HEK293 (cell line): ENCODE measurements around the gene KRTAP10-5.

Experiments
- CTCF ChIA-PET: fragments of 350-600 bp; formaldehyde crosslinking; extraction: SDS; loops from one replicate; lab custom pipeline; 2021; ENCODE audit warnings: antibody characterized with exemption; lab: Yijun Ruan, JAX
- POLR2A ChIA-PET: fragments of 300-600 bp; formaldehyde crosslinking; extraction: SDS; loops from one replicate; lab custom pipeline; 2020; ENCODE audit warnings: antibody characterized with exemption, inconsistent platforms; lab: Yijun Ruan, JAX
- H3K27ac ChIP-seq: fragments of 200-500 bp; sonication (Bioruptor generic); 2 replicates; pipeline ENCODE4 v1.5.1; 2014; ENCODE audit warnings: low read depth, low read length, control low read depth, inconsistent platforms; ENCODE audit errors: extremely low read depth
- H3K36me3 ChIP-seq, 2 experiments: fragments of 200-500 bp in 1 of 2; sonication (Bioruptor generic) in 1 of 2; 1 replicate in 1 of 2; 2 replicates in 1 of 2; pipeline ENCODE4 v1.5.1; 2014 to 2017; ENCODE audit warnings: inconsistent platforms in 2 of 2, low read length in 2 of 2; ENCODE audit not compliant: control insufficient read depth in 2 of 2, insufficient read depth in 1 of 2
- H3K4me1 ChIP-seq: fragments of 200-500 bp; sonication (Bioruptor generic); 2 replicates; pipeline ENCODE4 v1.5.1; 2014; ENCODE audit warnings: mild to moderate bottlenecking, low read length, inconsistent platforms; ENCODE audit not compliant: control insufficient read depth, insufficient read depth
- H3K4me3 ChIP-seq: 2 replicates; pipeline ENCODE4 v1.5.1; 2011; ENCODE audit warnings: low read depth, mild to moderate bottlenecking, control low read depth, low read length, moderate library complexity
- H3K9me3 ChIP-seq: fragments of 200-500 bp; sonication (Bioruptor generic); 2 replicates; pipeline ENCODE4 v1.5.1; 2014; ENCODE audit warnings: low read depth, low read length, inconsistent platforms; ENCODE audit not compliant: control insufficient read depth, insufficient read depth
- EGR2 ChIP-seq: fragments of 450-650 bp; formaldehyde crosslinking; IDR thresholded peaks from 2 replicates; pipeline ENCODE4 v1.5.1; 2016; ENCODE audit warnings: low read depth, missing biosample characterization, missing genetic modification characterization
- GLIS2 ChIP-seq: fragments of 450-650 bp; formaldehyde crosslinking; IDR thresholded peaks from 2 replicates; pipeline ENCODE4 v1.5.1; 2016; ENCODE audit warnings: missing biosample characterization, missing genetic modification characterization
- KLF10 ChIP-seq: fragments of 450-650 bp; IDR thresholded peaks from 2 replicates; pipeline ENCODE4 v1.5.1; 2018; ENCODE audit warnings: missing biosample characterization, mild to moderate bottlenecking, missing genetic modification characterization
- KLF9 ChIP-seq: fragments of 450-650 bp; formaldehyde crosslinking; IDR thresholded peaks from 2 replicates; pipeline ENCODE4 v1.5.1; 2016; ENCODE audit warnings: missing biosample characterization, missing genetic modification characterization, low read depth
- MEIS1 ChIP-seq: sonication (generic); formaldehyde crosslinking; IDR thresholded peaks from 2 replicates; pipeline ENCODE4 v1.8.1; 2022; ENCODE audit warnings: missing genetic modification reagents, mild to moderate bottlenecking, borderline replicate concordance
- PRDM1 ChIP-seq: fragments of 450-650 bp; formaldehyde crosslinking; IDR thresholded peaks from 2 replicates; pipeline ENCODE4; 2016; ENCODE audit warnings: missing biosample characterization, missing genetic modification characterization
- ZNF132 ChIP-seq: fragments of 450-650 bp; formaldehyde crosslinking; IDR thresholded peaks from 2 replicates; pipeline ENCODE4 v1.5.1; 2017; ENCODE audit warnings: missing biosample characterization, missing genetic modification characterization, borderline replicate concordance
- ZNF138 ChIP-seq: fragments of 450-650 bp; formaldehyde crosslinking; IDR thresholded peaks from 2 replicates; pipeline ENCODE4 v1.5.1; 2016; ENCODE audit warnings: missing biosample characterization, missing genetic modification characterization, borderline replicate concordance
- ZNF157 ChIP-seq: fragments of 450-650 bp; formaldehyde crosslinking; IDR thresholded peaks from 2 replicates; pipeline ENCODE4 v1.5.1; 2016; ENCODE audit warnings: missing biosample characterization, missing genetic modification characterization
- ZNF202 ChIP-seq: fragments of 450-650 bp; formaldehyde crosslinking; IDR thresholded peaks from 2 replicates; pipeline ENCODE4 v1.5.1; 2016; ENCODE audit warnings: missing biosample characterization, missing genetic modification characterization, borderline replicate concordance
- ZNF24 ChIP-seq: fragments of 450-650 bp; formaldehyde crosslinking; IDR thresholded peaks from 2 replicates; pipeline ENCODE4 v1.5.1; 2016; ENCODE audit warnings: missing biosample characterization, missing genetic modification characterization
- ZNF510 ChIP-seq: fragments of 450-650 bp; formaldehyde crosslinking; IDR thresholded peaks from 2 replicates; pipeline ENCODE4 v1.5.1; 2018; ENCODE audit warnings: mild to moderate bottlenecking, missing genetic modification characterization, missing biosample characterization; ENCODE audit not compliant: insufficient replicate concordance
- ZNF610 ChIP-seq: fragments of 450-650 bp; formaldehyde crosslinking; IDR thresholded peaks from 2 replicates; pipeline ENCODE4 v1.5.1; 2016; ENCODE audit warnings: missing biosample characterization, missing genetic modification characterization, borderline replicate concordance
- ZNF660 ChIP-seq: fragments of 450-650 bp; IDR thresholded peaks from 2 replicates; pipeline ENCODE4 v1.5.1; 2018; ENCODE audit warnings: missing biosample characterization, mild to moderate bottlenecking, missing genetic modification characterization
- ZNF707 ChIP-seq: fragments of 450-650 bp; formaldehyde crosslinking; IDR thresholded peaks from 2 replicates; pipeline ENCODE4 v1.5.1; 2016; ENCODE audit warnings: missing biosample characterization, missing genetic modification characterization
- ZNF776 ChIP-seq: fragments of 450-650 bp; formaldehyde crosslinking; IDR thresholded peaks from 2 replicates; pipeline ENCODE4 v1.5.0; 2017; ENCODE audit warnings: missing biosample characterization, missing genetic modification characterization, borderline replicate concordance
- ZSCAN30 ChIP-seq: fragments of 450-650 bp; IDR thresholded peaks from 2 replicates; pipeline ENCODE4 v1.5.1; 2018; ENCODE audit warnings: missing biosample characterization, mild to moderate bottlenecking, missing genetic modification characterization, moderate library complexity
- TF ChIP-seq, protein P1 (sequence below): fragments of 450-650 bp; formaldehyde crosslinking; IDR thresholded peaks from 2 replicates; pipeline ENCODE4 v1.5.1; 2017; ENCODE audit warnings: missing biosample characterization, missing genetic modification characterization
- TF ChIP-seq, protein P2 (sequence below): fragments of 450-650 bp; formaldehyde crosslinking; conservative IDR thresholded peaks from 2 replicates; pipeline ENCODE4 v1.5.1; 2016; ENCODE audit warnings: low read depth, missing biosample characterization, missing genetic modification characterization
- TF ChIP-seq, protein P3 (sequence below): fragments of 450-650 bp; formaldehyde crosslinking; IDR thresholded peaks from 2 replicates; pipeline ENCODE4 v1.5.1; 2016; ENCODE audit warnings: missing biosample characterization, missing genetic modification characterization
- TF ChIP-seq, protein P4 (sequence below): fragments of 450-650 bp; formaldehyde crosslinking; IDR thresholded peaks from 2 replicates; pipeline ENCODE4 v1.5.1; 2017; ENCODE audit warnings: missing biosample characterization, mild to moderate bottlenecking, missing genetic modification characterization, moderate library complexity
- TF ChIP-seq, protein P5 (sequence below): fragments of 450-650 bp; formaldehyde crosslinking; IDR thresholded peaks from 2 replicates; pipeline ENCODE4 v1.5.1; 2016; ENCODE audit warnings: missing biosample characterization, missing genetic modification characterization

KRTAP10-5 gene

DNA sequence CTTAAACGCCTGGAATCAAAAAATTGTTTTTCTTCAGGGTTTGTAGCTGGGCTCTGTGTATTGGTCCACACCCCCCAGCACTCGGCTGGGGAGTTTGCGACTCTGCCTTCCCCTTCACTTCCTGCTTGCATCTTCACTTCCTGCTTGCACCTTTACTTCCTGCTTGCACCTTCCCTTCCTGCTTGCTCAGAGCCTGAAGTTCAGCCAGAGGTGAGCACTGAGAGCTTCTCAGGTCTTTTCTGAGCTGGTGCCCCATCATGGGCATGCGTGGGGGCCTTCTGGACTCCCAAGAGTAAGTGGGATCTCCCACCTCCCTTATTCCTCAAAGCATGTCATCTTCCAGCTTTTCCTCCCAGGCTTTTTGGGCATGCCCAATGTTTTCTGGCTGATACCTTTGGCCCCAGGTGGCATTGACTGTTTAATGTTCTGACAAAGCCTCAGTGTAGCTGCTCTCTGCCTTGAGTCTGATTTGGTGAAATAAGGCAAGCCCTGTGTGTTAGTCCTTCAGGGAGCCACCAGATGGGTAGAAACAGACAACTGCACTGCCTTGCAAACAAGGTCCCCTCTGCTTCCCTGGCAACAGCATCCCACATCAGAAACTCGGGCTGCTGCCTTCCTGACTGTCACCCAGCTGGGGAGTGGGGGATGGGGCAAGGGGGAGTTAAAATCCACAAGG, 32.6 kb downstream of the KRTAP10-5 start:
- no peaks in the 10 kb centered on the region for H3K9me3 ChIP-seq
- H3K4me3 ChIP-seq, result no peak overlapping the region
- H3K36me3 ChIP-seq, result no peaks in the 10 kb centered on the region
- TF ChIP-seq ZNF707 (tag by site-specific recombination), result no peak
- no peak for TF ChIP-seq ZNF202 (tag by site-specific recombination)
- no peak for TF ChIP-seq MEIS1 (CRISPR knock-in tag)
- no peak for TF ChIP-seq GLIS2 (tag by site-specific recombination)
- TF ChIP-seq, protein P1, sequence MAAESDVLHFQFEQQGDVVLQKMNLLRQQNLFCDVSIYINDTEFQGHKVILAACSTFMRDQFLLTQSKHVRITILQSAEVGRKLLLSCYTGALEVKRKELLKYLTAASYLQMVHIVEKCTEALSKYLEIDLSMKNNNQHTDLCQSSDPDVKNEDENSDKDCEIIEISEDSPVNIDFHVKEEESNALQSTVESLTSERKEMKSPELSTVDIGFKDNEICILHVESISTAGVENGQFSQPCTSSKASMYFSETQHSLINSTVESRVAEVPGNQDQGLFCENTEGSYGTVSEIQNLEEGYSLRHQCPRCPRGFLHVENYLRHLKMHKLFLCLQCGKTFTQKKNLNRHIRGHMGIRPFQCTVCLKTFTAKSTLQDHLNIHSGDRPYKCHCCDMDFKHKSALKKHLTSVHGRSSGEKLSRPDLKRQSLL (tag by site-specific recombination), result no peak
- TF ChIP-seq ZNF610 (tag by site-specific recombination), result no peak
- TF ChIP-seq EGR2 (tag by site-specific recombination), result no peak
- TF ChIP-seq ZNF24 (tag by site-specific recombination), result no peak
- no peak for TF ChIP-seq ZNF157
- no peak for TF ChIP-seq ZNF660 (tag by site-specific recombination)
- no peak for TF ChIP-seq ZNF132 (tag by site-specific recombination)
- TF ChIP-seq ZNF776 (tag by site-specific recombination), result no peak
- TF ChIP-seq, protein P2, sequence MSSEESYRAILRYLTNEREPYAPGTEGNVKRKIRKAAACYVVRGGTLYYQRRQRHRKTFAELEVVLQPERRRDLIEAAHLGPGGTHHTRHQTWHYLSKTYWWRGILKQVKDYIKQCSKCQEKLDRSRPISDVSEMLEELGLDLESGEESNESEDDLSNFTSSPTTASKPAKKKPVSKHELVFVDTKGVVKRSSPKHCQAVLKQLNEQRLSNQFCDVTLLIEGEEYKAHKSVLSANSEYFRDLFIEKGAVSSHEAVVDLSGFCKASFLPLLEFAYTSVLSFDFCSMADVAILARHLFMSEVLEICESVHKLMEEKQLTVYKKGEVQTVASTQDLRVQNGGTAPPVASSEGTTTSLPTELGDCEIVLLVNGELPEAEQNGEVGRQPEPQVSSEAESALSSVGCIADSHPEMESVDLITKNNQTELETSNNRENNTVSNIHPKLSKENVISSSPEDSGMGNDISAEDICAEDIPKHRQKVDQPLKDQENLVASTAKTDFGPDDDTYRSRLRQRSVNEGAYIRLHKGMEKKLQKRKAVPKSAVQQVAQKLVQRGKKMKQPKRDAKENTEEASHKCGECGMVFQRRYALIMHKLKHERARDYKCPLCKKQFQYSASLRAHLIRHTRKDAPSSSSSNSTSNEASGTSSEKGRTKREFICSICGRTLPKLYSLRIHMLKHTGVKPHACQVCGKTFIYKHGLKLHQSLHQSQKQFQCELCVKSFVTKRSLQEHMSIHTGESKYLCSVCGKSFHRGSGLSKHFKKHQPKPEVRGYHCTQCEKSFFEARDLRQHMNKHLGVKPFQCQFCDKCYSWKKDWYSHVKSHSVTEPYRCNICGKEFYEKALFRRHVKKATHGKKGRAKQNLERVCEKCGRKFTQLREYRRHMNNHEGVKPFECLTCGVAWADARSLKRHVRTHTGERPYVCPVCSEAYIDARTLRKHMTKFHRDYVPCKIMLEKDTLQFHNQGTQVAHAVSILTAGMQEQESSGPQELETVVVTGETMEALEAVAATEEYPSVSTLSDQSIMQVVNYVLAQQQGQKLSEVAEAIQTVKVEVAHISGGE, result no peak
- no peak overlapping the region for H3K27ac ChIP-seq
- POLR2A ChIA-PET, result no interaction called here
- H3K4me1 ChIP-seq, result no peaks in the 10 kb centered on the region
- CTCF ChIA-PET, result interaction anchor here (1.0 kb wide), 1 partner anchor 246 kb away, joined by 3 read pairs; no protein-coding TSS in a partner anchor

DNA sequence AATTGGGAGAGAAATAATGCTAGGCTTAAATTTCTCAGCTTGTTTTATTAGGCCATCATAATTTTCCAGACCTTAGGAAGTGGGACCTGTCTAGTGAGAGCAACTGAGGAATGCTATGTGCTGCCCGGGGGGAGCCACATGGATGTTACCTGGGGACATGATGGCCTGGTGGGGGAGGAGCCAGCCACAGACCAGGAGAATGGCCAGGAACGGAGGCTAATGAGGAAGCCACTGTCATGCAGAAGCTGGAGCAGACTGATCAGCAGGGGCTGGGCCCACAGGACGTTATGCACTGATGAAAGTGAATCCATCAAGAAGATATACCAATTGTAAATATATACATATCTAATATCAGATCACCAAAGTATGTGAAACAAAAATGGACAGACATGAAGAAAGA, 35.8 kb downstream of the KRTAP10-5 start:
- H3K9me3 ChIP-seq, result no peaks in the 10 kb centered on the region
- no peak overlapping the region for H3K4me3 ChIP-seq
- ChIA-PET POLR2A (no interaction called here), CTCF (interaction anchor here (1.1 to 1.3 kb wide), 2 partner anchors 34 to 595 kb away, joined by 4 to 6 read pairs; no protein-coding TSS in a partner anchor)
- no peak overlapping the region for H3K27ac ChIP-seq
- no peaks in the 10 kb centered on the region for H3K36me3 ChIP-seq
- no peaks in the 10 kb centered on the region for H3K4me1 ChIP-seq
- no peak for TF ChIP-seq KLF10 (tag by site-specific recombination)
- TF ChIP-seq KLF9 (tag by site-specific recombination), result no peak
- no peak for TF ChIP-seq ZNF510 (tag by site-specific recombination)
- TF ChIP-seq, protein P3, sequence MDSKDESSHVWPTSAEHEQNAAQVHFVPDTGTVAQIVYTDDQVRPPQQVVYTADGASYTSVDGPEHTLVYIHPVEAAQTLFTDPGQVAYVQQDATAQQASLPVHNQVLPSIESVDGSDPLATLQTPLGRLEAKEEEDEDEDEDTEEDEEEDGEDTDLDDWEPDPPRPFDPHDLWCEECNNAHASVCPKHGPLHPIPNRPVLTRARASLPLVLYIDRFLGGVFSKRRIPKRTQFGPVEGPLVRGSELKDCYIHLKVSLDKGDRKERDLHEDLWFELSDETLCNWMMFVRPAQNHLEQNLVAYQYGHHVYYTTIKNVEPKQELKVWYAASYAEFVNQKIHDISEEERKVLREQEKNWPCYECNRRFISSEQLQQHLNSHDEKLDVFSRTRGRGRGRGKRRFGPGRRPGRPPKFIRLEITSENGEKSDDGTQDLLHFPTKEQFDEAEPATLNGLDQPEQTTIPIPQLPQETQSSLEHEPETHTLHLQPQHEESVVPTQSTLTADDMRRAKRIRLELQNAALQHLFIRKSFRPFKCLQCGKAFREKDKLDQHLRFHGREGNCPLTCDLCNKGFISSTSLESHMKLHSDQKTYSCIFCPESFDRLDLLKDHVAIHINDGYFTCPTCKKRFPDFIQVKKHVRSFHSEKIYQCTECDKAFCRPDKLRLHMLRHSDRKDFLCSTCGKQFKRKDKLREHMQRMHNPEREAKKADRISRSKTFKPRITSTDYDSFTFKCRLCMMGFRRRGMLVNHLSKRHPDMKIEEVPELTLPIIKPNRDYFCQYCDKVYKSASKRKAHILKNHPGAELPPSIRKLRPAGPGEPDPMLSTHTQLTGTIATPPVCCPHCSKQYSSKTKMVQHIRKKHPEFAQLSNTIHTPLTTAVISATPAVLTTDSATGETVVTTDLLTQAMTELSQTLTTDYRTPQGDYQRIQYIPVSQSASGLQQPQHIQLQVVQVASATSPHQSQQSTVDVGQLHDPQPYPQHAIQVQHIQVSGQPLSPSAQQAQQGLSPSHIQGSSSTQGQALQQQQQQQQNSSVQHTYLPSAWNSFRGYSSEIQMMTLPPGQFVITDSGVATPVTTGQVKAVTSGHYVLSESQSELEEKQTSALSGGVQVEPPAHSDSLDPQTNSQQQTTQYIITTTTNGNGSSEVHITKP, result no peak
- TF ChIP-seq ZSCAN30 (tag by site-specific recombination), result no peak
- no peak for TF ChIP-seq ZNF138 (tag by site-specific recombination)
- TF ChIP-seq, protein P4, sequence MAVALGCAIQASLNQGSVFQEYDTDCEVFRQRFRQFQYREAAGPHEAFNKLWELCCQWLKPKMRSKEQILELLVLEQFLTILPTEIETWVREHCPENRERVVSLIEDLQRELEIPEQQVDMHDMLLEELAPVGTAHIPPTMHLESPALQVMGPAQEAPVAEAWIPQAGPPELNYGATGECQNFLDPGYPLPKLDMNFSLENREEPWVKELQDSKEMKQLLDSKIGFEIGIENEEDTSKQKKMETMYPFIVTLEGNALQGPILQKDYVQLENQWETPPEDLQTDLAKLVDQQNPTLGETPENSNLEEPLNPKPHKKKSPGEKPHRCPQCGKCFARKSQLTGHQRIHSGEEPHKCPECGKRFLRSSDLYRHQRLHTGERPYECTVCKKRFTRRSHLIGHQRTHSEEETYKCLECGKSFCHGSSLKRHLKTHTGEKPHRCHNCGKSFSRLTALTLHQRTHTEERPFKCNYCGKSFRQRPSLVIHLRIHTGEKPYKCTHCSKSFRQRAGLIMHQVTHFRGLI (tag by site-specific recombination), result no peak
- TF ChIP-seq, protein P5, sequence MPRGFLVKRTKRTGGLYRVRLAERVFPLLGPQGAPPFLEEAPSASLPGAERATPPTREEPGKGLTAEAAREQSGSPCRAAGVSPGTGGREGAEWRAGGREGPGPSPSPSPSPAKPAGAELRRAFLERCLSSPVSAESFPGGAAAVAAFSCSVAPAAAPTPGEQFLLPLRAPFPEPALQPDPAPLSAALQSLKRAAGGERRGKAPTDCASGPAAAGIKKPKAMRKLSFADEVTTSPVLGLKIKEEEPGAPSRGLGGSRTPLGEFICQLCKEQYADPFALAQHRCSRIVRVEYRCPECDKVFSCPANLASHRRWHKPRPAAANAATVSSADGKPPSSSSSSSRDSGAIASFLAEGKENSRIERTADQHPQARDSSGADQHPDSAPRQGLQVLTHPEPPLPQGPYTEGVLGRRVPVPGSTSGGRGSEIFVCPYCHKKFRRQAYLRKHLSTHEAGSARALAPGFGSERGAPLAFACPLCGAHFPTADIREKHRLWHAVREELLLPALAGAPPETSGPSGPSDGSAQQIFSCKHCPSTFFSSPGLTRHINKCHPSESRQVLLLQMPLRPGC (tag by site-specific recombination), result no peak
- TF ChIP-seq PRDM1, result no peak
- TF ChIP-seq, protein P1 (tag by site-specific recombination), result no peak
